C4-2B (cell line): Measurements from ENCODE around the gene RFX2.

ENCODE experiments used
- CTCF ChIP-seq: fragments of 450-650 bp; conservative IDR thresholded peaks from 2 replicates; pipeline ENCODE4 v1.5.1; 2017; ENCODE audit warnings: mild to moderate bottlenecking
- ZFX ChIP-seq: fragments of 450-650 bp; IDR thresholded peaks from 2 replicates; pipeline ENCODE4 v1.6.1; 2017

- TF ChIP-seq CTCF = no peak
- TF ChIP-seq ZFX = no peak
Measured at GRCh38 chr19:6041071-6041470, 69.2 kb downstream of the RFX2 start.
